GM12875 (cell line): ENCODE measurements around the gene USP1.

ENCODE experiments used
- H3K4me3 ChIP-seq: one replicate; pipeline ENCODE4 v1.5.1; 2011; ENCODE audit warnings: low read depth, low read length, control low read depth
- TF ChIP-seq, protein P1 (sequence below): IDR thresholded peaks from 2 replicates; pipeline ENCODE4 v1.5.1; 2011; ENCODE audit warnings: low read depth, mild to moderate bottlenecking, control low read depth, inconsistent platforms, low read length, moderate library complexity, borderline replicate concordance; ENCODE audit not compliant: insufficient read depth

The USP1 gene

GRCh38 chr1:62448221-62448933, 11.5 kb downstream of the USP1 start:
- TF ChIP-seq, protein P1, sequence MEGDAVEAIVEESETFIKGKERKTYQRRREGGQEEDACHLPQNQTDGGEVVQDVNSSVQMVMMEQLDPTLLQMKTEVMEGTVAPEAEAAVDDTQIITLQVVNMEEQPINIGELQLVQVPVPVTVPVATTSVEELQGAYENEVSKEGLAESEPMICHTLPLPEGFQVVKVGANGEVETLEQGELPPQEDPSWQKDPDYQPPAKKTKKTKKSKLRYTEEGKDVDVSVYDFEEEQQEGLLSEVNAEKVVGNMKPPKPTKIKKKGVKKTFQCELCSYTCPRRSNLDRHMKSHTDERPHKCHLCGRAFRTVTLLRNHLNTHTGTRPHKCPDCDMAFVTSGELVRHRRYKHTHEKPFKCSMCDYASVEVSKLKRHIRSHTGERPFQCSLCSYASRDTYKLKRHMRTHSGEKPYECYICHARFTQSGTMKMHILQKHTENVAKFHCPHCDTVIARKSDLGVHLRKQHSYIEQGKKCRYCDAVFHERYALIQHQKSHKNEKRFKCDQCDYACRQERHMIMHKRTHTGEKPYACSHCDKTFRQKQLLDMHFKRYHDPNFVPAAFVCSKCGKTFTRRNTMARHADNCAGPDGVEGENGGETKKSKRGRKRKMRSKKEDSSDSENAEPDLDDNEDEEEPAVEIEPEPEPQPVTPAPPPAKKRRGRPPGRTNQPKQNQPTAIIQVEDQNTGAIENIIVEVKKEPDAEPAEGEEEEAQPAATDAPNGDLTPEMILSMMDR: no peak
- no peak overlapping the region for H3K4me3 ChIP-seq

- TF ChIP-seq, protein P1: no peak
- no peak overlapping the region for H3K4me3 ChIP-seq
These were observed 13.5 kb downstream of the USP1 start for GRCh38 chr1:62450301-62450700.

- no peak overlapping the region for H3K4me3 ChIP-seq
- TF ChIP-seq, protein P1: no peak
These were observed 16.1 kb downstream of the USP1 start for GRCh38 chr1:62452951-62453350.

- TF ChIP-seq, protein P1: no peak
- H3K4me3 ChIP-seq: no peak overlapping the region
These were observed 21.1 kb downstream of the USP1 start for GRCh38 chr1:62457955-62458354.

DNA sequence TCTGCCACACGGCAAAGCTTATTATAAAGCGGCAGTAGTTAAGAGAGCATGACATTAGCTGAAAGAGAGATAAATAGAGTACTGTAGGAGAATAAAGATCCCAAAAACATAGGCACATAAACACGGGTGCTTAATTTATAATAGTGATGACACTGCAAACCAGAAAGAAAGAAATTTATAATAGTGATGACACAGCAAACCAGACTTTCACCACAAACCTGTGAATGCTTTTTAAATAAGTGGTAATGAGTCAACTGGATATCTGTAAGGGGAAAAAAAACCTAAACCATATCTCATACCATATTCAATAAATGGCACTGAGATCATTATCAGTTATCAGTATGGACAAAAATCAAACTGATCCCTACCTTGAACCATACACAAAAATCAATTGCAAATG, 25.5 kb downstream of the USP1 start:
- no peak overlapping the region for H3K4me3 ChIP-seq
- TF ChIP-seq, protein P1: no peak

DNA sequence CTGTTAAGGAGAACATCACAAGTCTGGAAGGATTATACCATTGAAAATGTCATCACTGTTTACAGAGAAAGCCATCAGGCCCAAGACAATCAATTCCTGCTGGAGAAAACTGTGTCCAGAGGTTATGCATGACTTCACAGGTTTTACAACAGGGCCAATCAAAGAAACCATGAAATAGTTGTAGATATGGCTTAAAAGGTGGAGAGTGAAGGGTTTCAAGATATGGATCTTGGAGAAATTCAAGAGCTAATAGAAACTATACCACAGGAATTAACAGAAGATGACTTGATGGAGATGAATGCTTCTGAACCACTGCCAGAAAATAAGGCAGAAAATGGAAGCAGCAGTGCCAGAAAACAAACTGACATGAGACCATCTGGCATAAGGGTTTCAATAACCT, 30.2 kb downstream of the USP1 start:
- TF ChIP-seq, protein P1: no peak
- H3K4me3 ChIP-seq: no peak overlapping the region

DNA sequence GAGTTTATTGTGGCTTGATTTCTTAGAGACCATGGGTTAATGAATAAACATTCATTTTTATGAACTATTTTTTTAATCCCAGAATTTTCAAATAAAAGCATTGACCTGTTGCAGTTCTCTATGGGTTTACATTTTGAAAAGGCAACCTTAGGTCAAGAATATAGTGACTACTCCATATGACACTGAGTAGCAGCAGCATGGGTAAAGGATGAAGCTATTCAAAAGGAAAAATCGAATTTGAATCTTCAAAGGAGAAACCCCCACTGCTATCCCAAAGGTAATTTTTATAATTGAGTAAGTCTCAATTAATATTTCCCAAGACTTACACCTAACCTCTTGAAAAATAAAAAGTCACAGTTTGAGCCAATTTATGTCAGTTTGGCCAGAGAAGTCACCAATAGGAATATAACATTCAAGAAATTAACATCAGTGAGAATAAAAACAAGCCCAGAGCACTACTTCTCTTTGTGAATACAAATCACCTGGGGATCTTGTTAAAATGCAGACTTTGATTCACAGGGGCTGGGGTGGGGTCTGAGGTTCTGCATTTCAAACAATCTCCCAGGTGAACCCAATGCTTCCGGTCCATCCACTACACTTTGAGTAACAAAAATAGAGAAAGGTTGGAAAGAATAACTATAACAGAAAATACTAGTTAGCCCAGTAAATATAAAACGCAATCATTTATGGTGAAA, 39.8 kb downstream of the USP1 start:
- TF ChIP-seq, protein P1: no peak
- no peak overlapping the region for H3K4me3 ChIP-seq
